Measurements from ENCODE around the gene KIRREL1.

DNA sequence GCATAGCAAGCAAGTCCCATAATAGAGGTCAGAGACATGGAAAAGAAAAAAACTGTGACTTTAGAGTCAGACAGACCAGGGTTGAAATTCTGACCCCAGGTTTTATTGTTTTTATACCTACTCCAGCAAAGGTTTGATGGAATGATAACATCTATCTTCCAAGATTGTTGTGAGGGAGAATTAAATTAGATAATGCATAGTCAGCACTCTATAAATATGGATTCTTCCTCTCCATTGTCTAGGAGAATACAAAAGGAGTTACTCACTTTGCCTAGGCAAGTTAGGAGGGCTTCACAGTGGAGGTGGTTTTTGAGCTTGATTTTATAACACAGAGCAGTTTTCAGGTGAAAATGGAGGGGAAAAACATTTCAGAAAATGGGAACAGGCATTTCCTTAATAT, 46.9 kb downstream of the KIRREL1 start:
- no peak for TF ChIP-seq CTCF (IDR thresholded peaks at IDR 0.05)
- no peak for TF ChIP-seq POLR2AphosphoS5 (IDR thresholded peaks at IDR 0.05)
